IgD-negative memory B cell (primary cell): ENCODE data around the gene PLEKHS1. TPM values are rescaled to one million over a fixed set of nuclear protein-coding genes. Genes with fewer than 3 reads are reported as not detected.
"Not testable (repeated sequence)": the region's sequence is repeated elsewhere in the genome, so short reads cannot be mapped to it uniquely, and the experiment has no call there.

Experiments
- H3K27ac Mint-ChIP-seq, 3 donors: one replicate each; pipeline ENCODE4 v1.8.0; 2020 to 2022; ENCODE audit warnings: mild to moderate bottlenecking in 3 of 3, mixed read lengths in 3 of 3, moderate library complexity in 1 of 3
- H3K27me3 Mint-ChIP-seq: one replicate; pipeline ENCODE4 v1.8.0; 2021; ENCODE audit warnings: mixed read lengths
- H3K36me3 Mint-ChIP-seq: one replicate; pipeline ENCODE4 v1.8.0; 2020; ENCODE audit warnings: mild to moderate bottlenecking, mixed read lengths
- H3K4me1 Mint-ChIP-seq, 3 donors: one replicate each; pipeline ENCODE4 v1.8.0; 2020 to 2022; ENCODE audit warnings: mixed read lengths in 3 of 3, mild to moderate bottlenecking in 1 of 3
- H3K4me3 Mint-ChIP-seq, 4 donors: one replicate each; pipeline ENCODE4 v1.8.0; 2020 to 2022; ENCODE audit warnings: mild to moderate bottlenecking in 4 of 4, mixed read lengths in 4 of 4, moderate library complexity in 3 of 4
- H3K9me3 Mint-ChIP-seq, 3 donors: one replicate each; pipeline ENCODE4 v1.8.0; 2020 to 2021; ENCODE audit warnings: mixed read lengths in 3 of 3, mild to moderate bottlenecking in 1 of 3
- polyA plus RNA-seq: library from polyadenylated mRNA; unstranded; fragments of 300-500 nt; fragmentation: Illumina TruSeq; gene quantifications from one replicate; pipeline ENCODE4 v1.2.3, GENCODE V29; 2021

The PLEKHS1 gene
- polyA plus RNA-seq, 1 donor from 2014 or later, result not detected

GRCh38 chr10:113754768-113755167, 3.3 kb downstream of the PLEKHS1 start:
- H3K27ac Mint-ChIP-seq, result no peak overlapping the region
- no peak overlapping the region for H3K4me3 Mint-ChIP-seq
- H3K9me3 Mint-ChIP-seq, result no peaks in the 10 kb centered on the region
- H3K4me1 Mint-ChIP-seq, result no peaks in the 10 kb centered on the region
- H3K27me3 Mint-ChIP-seq, result peaks cover 7% of the 10 kb centered on the region
- H3K36me3 Mint-ChIP-seq, result no peaks in the 10 kb centered on the region

- Mint-ChIP-seq H3K4me3 (no peak overlapping the region), H3K9me3 (no peaks in the 10 kb centered on the region), H3K27ac (no peak overlapping the region), H3K4me1 (no peaks in the 10 kb centered on the region), H3K36me3 (no peaks in the 10 kb centered on the region), H3K27me3 (peaks cover 7% of the 10 kb centered on the region)
These were observed 5.6 kb downstream of the PLEKHS1 start for GRCh38 chr10:113756940-113757543.

GRCh38 chr10:113762083-113762482, 10.6 kb downstream of the PLEKHS1 start:
- no peaks in the 10 kb centered on the region for H3K4me1 Mint-ChIP-seq
- H3K4me3 Mint-ChIP-seq, result no peak overlapping the region
- peaks cover 4% of the 10 kb centered on the region for H3K27me3 Mint-ChIP-seq
- H3K27ac Mint-ChIP-seq, result no peak overlapping the region
- peaks cover 7 to 9% (median 8%) of the 10 kb centered on the region in 3 donors for H3K9me3 Mint-ChIP-seq
- H3K36me3 Mint-ChIP-seq, result no peaks in the 10 kb centered on the region

GRCh38 chr10:113764582-113764981, 13.1 kb downstream of the PLEKHS1 start:
- peaks cover 11% of the 10 kb centered on the region for H3K27me3 Mint-ChIP-seq
- no peaks in the 10 kb centered on the region for H3K4me1 Mint-ChIP-seq
- no peaks in the 10 kb centered on the region for H3K36me3 Mint-ChIP-seq
- no peak overlapping the region for H3K4me3 Mint-ChIP-seq
- peaks cover 7 to 9% (median 8%) of the 10 kb centered on the region in 3 donors for H3K9me3 Mint-ChIP-seq
- H3K27ac Mint-ChIP-seq, result no peak overlapping the region

GRCh38 chr10:113765910-113766309, 14.4 kb downstream of the PLEKHS1 start:
- H3K27me3 Mint-ChIP-seq, result peaks cover 14% of the 10 kb centered on the region

GRCh38 chr10:113767222-113767621, 15.7 kb downstream of the PLEKHS1 start:
- H3K4me1 Mint-ChIP-seq, result no peaks in the 10 kb centered on the region
- H3K4me3 Mint-ChIP-seq, result no peak overlapping the region
- H3K27ac Mint-ChIP-seq, result no peak overlapping the region
- no peaks in the 10 kb centered on the region for H3K36me3 Mint-ChIP-seq
- peaks cover 7 to 9% (median 8%) of the 10 kb centered on the region in 3 donors for H3K9me3 Mint-ChIP-seq
- H3K27me3 Mint-ChIP-seq, result peaks cover 16% of the 10 kb centered on the region

More at GRCh38 chr10:113765910-113766309, 14.4 kb downstream of the PLEKHS1 start:
- Mint-ChIP-seq H3K27ac (no peak overlapping the region), H3K4me1 (no peaks in the 10 kb centered on the region), H3K36me3 (no peaks in the 10 kb centered on the region), H3K4me3 (no peak overlapping the region), H3K9me3 (peaks cover 7 to 9% (median 8%) of the 10 kb centered on the region in 3 donors)

DNA sequence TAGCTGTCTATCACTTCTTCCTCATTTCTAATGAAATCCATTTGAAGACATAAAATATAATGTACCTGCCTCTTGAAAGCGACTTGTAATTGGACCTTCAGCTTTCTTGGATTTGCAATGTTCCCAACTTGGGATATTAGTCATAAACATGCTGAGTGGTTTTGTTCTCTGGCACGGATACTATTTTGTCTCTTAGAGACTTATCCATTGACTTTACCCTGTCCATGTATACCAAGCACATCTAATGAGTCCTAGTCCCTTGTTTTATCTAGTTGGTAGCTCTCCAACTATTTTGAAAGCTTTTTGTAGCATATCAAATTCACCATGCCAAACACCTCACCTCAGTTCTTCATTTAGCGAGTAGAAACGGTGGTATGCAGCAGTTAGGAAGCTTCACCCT, 18.9 kb downstream of the PLEKHS1 start:
- Mint-ChIP-seq H3K27ac (no peak overlapping the region), H3K4me1 (no peaks in the 10 kb centered on the region), H3K36me3 (no peaks in the 10 kb centered on the region), H3K27me3 (peaks cover 15% of the 10 kb centered on the region), H3K9me3 (no peaks in the 10 kb centered on the region), H3K4me3 (no peak overlapping the region)

DNA sequence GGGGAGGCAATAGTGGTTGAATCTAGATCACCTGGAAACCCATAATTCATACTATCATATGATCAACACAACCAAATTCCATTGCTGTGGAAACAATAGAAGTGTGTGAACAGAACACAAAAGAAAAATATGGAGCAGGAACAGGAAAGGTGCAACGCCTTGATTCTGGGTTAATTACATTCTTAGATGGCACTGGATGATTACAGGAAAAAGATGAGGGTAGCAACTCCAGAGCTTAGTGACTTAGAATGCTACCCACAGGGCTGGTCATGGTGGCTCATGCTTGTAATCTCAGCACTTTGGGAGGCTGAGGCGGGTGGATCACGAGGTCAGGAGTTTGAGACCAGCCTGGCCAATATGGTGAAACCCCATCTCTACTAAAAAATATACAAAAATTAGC, 19.6 kb downstream of the PLEKHS1 start:
- not testable (repeated sequence) for H3K9me3 Mint-ChIP-seq, H3K36me3 Mint-ChIP-seq, H3K4me3 Mint-ChIP-seq, H3K4me1 Mint-ChIP-seq, H3K27ac Mint-ChIP-seq
- H3K27me3 Mint-ChIP-seq, result peaks cover 13% of the 10 kb centered on the region

DNA sequence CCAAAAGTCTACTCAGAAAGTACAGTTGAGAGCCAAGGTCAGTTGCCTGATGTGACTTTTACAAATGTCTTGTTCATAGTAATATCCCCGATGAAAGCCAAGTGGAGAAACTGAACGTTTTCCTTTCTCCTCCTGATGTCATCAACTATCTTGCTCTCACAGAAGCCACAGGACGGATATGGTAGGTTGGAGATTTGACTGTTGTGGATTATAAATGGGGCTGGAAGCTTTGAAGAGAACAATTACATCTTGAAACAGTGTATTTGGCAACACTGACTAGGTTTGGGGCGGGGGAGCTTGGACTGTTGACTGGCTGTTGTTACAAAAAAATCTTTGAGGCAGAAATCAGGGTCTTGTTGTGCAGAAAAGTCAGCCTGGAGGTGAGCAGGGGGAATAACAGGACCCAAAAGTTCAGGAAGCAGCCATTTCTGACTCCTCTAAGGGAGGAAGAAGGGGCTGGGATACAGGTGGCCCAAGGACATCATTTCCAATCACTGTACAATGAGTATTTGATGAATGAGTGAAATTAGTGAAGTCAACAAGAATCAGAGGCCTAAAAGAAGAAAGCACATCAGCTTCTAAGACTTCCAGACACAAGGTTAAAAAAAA, 24.3 kb downstream of the PLEKHS1 start:
- H3K27me3 Mint-ChIP-seq, result peaks cover 2% of the 10 kb centered on the region
- H3K9me3 Mint-ChIP-seq, result no peaks in the 10 kb centered on the region
- no peaks in the 10 kb centered on the region for H3K36me3 Mint-ChIP-seq
- no peak overlapping the region for H3K4me3 Mint-ChIP-seq
- H3K27ac Mint-ChIP-seq, result no peak overlapping the region
- H3K4me1 Mint-ChIP-seq, result no peaks in the 10 kb centered on the region

- Mint-ChIP-seq H3K4me3 (no peak overlapping the region), H3K4me1 (no peaks in the 10 kb centered on the region), H3K36me3 (no peaks in the 10 kb centered on the region)
These were observed 25.1 kb downstream of the PLEKHS1 start for GRCh38 chr10:113776553-113776952.

GRCh38 chr10:113780681-113781250, 29.3 kb downstream of the PLEKHS1 start:
- H3K36me3 Mint-ChIP-seq, result no peaks in the 10 kb centered on the region
- H3K4me3 Mint-ChIP-seq, result no peak overlapping the region
- H3K9me3 Mint-ChIP-seq, result no peaks in the 10 kb centered on the region
- peaks cover 4% of the 10 kb centered on the region for H3K27me3 Mint-ChIP-seq
- no peak overlapping the region for H3K27ac Mint-ChIP-seq
- H3K4me1 Mint-ChIP-seq, result no peaks in the 10 kb centered on the region

More at GRCh38 chr10:113776553-113776952, 25.1 kb downstream of the PLEKHS1 start:
- Mint-ChIP-seq H3K9me3 (no peaks in the 10 kb centered on the region), H3K27ac (no peak overlapping the region), H3K27me3 (peaks cover 2% of the 10 kb centered on the region)

GRCh38 chr10:113782367-113782766, 30.9 kb downstream of the PLEKHS1 start:
- H3K4me3 Mint-ChIP-seq, result no peak overlapping the region
- H3K9me3 Mint-ChIP-seq, result no peaks in the 10 kb centered on the region
- no peaks in the 10 kb centered on the region for H3K4me1 Mint-ChIP-seq
- peaks cover 4% of the 10 kb centered on the region for H3K27me3 Mint-ChIP-seq
- no peaks in the 10 kb centered on the region for H3K36me3 Mint-ChIP-seq
- H3K27ac Mint-ChIP-seq, result no peak overlapping the region

- Mint-ChIP-seq H3K4me3 (no peak overlapping the region), H3K4me1 (no peaks in the 10 kb centered on the region), H3K9me3 (no peaks in the 10 kb centered on the region), H3K27me3 (peaks cover 10% of the 10 kb centered on the region), H3K36me3 (no peaks in the 10 kb centered on the region), H3K27ac (no peak overlapping the region)
These were observed 31.7 kb downstream of the PLEKHS1 start for GRCh38 chr10:113782986-113783704.

DNA sequence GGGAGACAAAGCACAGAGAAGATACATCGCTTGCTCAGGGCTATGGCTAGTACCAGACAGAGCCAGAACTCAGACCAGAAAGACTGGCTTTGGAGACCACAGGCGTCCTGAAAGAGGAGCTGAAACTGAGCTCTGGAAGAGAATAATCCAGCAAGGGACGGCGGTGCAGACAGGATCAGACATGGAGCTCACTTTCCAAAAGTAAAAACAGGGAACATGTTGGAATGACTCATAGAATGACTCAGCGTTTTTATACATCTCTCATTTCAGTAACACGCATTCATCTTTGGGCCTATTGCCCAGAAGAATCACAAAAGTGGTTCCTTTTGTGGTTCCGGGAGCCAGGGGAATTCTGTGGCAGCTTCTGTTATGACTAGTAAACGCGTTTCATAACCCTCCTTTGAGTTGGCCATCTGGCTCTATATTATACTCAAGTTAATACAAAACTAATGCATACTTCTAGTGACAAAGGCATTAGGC, 37.2 kb downstream of the PLEKHS1 start:
- Mint-ChIP-seq H3K4me3 (no peak overlapping the region), H3K27ac (no peak overlapping the region), H3K36me3 (peaks cover 1% of the 10 kb centered on the region), H3K27me3 (peaks cover 12% of the 10 kb centered on the region), H3K9me3 (peaks cover 0 to 3% (median 0%) of the 10 kb centered on the region in 3 donors), H3K4me1 (no peaks in the 10 kb centered on the region)

DNA sequence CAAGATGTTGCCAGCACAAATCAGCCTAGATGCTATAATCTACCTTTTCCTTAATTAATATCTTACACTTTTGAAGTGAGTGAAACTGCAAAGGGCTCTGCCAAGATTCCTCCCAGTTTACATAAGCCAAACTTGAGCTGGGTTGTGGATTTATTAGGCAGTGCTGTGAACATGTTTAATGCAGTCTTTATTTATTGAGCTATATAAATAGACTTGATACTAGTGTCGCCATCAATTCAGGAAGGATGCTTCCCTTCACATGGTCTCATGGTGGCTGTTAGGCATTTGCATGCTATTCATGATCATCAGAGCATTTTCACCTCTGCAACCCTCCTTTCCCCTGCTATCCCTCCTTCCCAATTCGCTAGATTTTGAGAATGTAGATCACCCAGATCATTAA, 40.2 kb downstream of the PLEKHS1 start:
- Mint-ChIP-seq H3K4me3 (no peak overlapping the region), H3K9me3 (peaks cover 0 to 3% (median 3%) of the 10 kb centered on the region in 3 donors)

More for the DNA sequence above, 40.2 kb downstream of the PLEKHS1 start:
- Mint-ChIP-seq H3K27me3 (peaks cover 14% of the 10 kb centered on the region), H3K4me1 (no peaks in the 10 kb centered on the region), H3K36me3 (peaks cover 1% of the 10 kb centered on the region), H3K27ac (no peak overlapping the region)
